OCI-LY1 (cell line): ENCODE data around the gene GRID2.

Experiments used
- EZH2 ChIP-seq: fragments of 200-600 bp; sonication (generic), shearing (Covaris generic); IDR thresholded peaks from 2 replicates; pipeline ENCODE4 v1.8.0; 2017; ENCODE audit warnings: borderline replicate concordance, mixed run types, mild to moderate bottlenecking, antibody characterized with exemption, low read length, moderate library complexity, mixed read lengths
- TF ChIP-seq, protein P1 (sequence below): fragments of 200-600 bp; sonication (generic), shearing (Covaris generic); IDR thresholded peaks from 2 replicates; pipeline ENCODE4 v1.5.1; 2017; ENCODE audit warnings: mild to moderate bottlenecking, antibody characterized with exemption, low read length, moderate library complexity, mixed read lengths

DNA sequence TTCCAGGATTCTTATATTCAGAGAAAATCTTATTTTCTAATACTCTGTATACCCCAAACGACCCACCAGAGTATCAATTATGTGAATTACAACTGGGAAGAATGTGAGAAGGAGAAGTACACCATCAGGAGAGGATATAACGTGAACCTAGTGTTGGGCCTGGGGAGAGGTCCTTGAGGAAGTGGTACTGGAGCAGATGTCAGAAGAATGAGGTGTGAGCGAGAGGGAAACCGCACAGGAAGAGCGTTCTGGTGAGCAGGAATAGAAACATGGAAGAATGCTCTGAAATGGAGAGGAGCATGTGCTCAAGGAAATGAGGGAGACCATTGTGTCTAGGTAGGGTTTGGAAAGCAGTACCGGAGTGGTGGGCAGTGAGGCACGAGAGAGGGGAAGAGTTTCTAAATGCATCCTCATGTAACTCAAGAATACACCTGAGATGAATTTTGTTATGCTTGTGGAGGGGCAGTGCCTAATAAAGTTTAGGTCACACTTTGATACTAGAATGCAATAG lies 151.6 kb downstream of the GRID2 start:
- TF ChIP-seq, protein P1, sequence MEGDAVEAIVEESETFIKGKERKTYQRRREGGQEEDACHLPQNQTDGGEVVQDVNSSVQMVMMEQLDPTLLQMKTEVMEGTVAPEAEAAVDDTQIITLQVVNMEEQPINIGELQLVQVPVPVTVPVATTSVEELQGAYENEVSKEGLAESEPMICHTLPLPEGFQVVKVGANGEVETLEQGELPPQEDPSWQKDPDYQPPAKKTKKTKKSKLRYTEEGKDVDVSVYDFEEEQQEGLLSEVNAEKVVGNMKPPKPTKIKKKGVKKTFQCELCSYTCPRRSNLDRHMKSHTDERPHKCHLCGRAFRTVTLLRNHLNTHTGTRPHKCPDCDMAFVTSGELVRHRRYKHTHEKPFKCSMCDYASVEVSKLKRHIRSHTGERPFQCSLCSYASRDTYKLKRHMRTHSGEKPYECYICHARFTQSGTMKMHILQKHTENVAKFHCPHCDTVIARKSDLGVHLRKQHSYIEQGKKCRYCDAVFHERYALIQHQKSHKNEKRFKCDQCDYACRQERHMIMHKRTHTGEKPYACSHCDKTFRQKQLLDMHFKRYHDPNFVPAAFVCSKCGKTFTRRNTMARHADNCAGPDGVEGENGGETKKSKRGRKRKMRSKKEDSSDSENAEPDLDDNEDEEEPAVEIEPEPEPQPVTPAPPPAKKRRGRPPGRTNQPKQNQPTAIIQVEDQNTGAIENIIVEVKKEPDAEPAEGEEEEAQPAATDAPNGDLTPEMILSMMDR: no peak
- no peak for TF ChIP-seq EZH2
